Nephron progenitor cell (in vitro differentiated cells): ENCODE results near the gene NFATC2.
A peak's percentile ranks its signal among the peaks of the same experiment; 100 is the strongest.

ENCODE experiments used
- DNase-seq: peaks from one replicate; pipeline ENCODE4 v3.0.0; 2021
- H3K27ac Mint-ChIP-seq: 2 replicates; pipeline ENCODE4 v1.8.0; 2021; ENCODE audit warnings: mild to moderate bottlenecking, moderate library complexity, mixed read lengths
- H3K27me3 Mint-ChIP-seq: 2 replicates; pipeline ENCODE4 v1.8.0; 2021; ENCODE audit warnings: mild to moderate bottlenecking, low read depth, mixed read lengths; ENCODE audit not compliant: poor library complexity
- H3K36me3 Mint-ChIP-seq: 2 replicates; pipeline ENCODE4 v1.8.0; 2021; ENCODE audit warnings: low read depth, mixed read lengths
- H3K4me1 Mint-ChIP-seq: 2 replicates; pipeline ENCODE4 v1.8.0; 2021; ENCODE audit warnings: mixed read lengths
- H3K4me3 Mint-ChIP-seq: 2 replicates; pipeline ENCODE4 v1.8.0; 2021; ENCODE audit warnings: mild to moderate bottlenecking, moderate library complexity, mixed read lengths
- H3K9me3 Mint-ChIP-seq: 2 replicates; pipeline ENCODE4 v1.8.0; 2021; ENCODE audit warnings: mild to moderate bottlenecking, moderate library complexity, mixed read lengths
- CTCF ChIP-seq: fragments of 200-600 bp; sonication (generic); IDR thresholded peaks from 2 replicates; pipeline ENCODE4 v1.5.0; 2021; ENCODE audit warnings: antibody characterized with exemption

Gene NFATC2

DNA sequence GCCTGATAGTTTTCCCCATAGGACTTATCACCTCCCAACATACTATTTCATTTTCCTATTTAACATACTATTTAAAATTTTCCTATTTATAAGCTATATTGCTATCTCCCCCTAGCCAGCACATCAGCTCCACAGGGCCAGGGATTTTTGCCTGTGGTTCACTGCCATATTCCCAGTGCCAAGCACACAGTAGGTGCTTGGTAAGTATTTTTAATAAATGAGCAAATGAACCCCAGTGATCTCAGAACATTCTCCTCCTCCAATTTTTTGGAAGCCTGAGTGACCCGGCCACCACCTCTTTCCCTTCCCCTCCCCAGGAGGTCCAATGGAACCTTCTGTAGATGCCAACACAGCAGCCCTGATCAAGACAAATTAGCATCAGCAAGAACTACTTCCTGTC is 33.3 kb downstream of the NFATC2 start:
- peaks cover 35% of the 10 kb centered on the region for H3K4me1 Mint-ChIP-seq
- peaks cover 13% of the 10 kb centered on the region for H3K27me3 Mint-ChIP-seq
- no peak for TF ChIP-seq CTCF
- no peaks in the 10 kb centered on the region for H3K9me3 Mint-ChIP-seq
- H3K4me3 Mint-ChIP-seq = no peak overlapping the region
- no peak for DNase-seq
- no peaks in the 10 kb centered on the region for H3K36me3 Mint-ChIP-seq
- no peak overlapping the region for H3K27ac Mint-ChIP-seq

DNA sequence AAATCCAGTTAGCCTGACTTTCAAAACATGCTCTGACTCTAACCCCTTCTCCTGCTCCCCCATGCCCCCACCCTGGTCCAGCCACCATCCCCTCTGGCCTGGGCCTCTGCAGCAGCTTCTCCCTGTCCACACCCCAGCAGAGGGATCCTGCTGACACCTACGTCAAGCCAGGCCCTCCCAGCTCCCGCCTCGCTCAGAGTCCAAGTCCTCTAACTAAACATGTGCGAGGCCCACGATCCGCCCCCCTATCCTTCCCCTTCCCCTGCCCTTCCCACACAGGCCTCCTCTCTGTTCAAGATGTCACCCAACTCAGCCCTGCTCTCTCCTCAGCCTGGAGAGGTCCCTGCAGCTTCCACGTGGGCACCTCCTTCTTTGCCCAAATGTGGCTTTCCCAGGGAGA is 33.7 kb downstream of the NFATC2 start:
- H3K36me3 Mint-ChIP-seq = no peaks in the 10 kb centered on the region
- DNase-seq = no peak
- peaks cover 35% of the 10 kb centered on the region for H3K4me1 Mint-ChIP-seq

DNA sequence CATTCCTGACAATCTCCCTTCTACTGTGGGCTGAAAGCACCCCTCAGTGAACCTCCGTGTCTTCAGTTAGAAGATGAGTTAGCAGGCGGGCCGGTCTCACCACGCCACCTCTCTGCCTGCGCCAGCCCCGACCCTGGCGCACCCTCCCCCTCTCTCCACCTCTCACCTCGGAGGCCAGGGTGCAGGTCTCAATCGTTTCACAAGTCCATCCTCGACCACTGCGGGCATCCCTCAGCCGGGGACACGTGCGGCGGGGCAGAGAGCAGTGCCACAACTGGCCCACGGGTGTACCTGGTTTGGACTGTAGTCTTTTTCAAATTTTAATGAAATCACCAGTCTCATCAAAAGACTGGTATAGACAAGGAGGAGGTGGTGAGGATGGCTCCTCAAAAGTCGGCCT is 34.4 kb downstream of the NFATC2 start:
- Mint-ChIP-seq H3K9me3 (no peaks in the 10 kb centered on the region), H3K4me1 (peaks cover 35% of the 10 kb centered on the region), H3K36me3 (no peaks in the 10 kb centered on the region), H3K27ac (no peak overlapping the region), H3K4me3 (no peak overlapping the region), H3K27me3 (peaks cover 11% of the 10 kb centered on the region)
- no peak for DNase-seq
- no peak for TF ChIP-seq CTCF

More for the DNA sequence above, 33.7 kb downstream of the NFATC2 start:
- H3K4me3 Mint-ChIP-seq = no peak overlapping the region
- H3K9me3 Mint-ChIP-seq = no peaks in the 10 kb centered on the region
- H3K27ac Mint-ChIP-seq = no peak overlapping the region
- peaks cover 12% of the 10 kb centered on the region for H3K27me3 Mint-ChIP-seq
- no peak for TF ChIP-seq CTCF

DNA sequence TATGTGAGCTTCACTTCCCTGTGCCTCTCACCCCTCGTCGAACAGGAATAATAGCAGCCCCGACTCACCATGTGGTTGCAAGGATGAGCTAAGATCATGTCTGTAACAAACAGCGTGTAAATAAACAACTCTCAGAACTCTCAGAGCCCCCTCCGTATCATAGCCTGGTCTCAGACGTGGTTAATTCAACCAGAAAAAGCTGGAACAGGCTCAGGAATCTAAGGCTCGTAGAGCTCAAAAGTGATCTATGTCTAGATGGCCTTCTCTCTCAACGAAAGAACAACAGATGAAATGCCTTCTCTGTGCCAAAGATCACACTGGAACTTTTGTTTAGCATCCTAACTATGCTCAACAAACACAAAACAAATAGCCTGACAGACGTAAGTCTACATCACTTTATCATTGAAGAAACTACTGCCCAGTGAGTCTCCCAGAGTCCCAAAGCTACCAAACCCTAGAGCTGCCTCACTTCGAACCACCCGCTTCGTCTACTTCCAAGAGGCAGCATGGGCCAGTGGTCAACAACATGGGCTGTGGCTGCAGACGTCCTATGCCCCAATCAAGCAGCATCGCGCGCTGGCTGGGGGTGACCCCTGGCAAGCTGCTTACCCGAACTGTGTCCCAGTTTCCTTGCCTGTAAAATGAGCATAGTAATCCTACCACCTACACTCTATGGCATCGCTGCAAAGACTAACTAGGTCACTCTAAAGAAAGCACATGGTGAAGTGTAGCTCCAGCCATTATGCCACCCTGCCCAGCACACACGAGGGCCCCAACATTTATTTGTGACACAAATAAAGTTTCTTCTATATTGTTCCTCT is 35.1 kb downstream of the NFATC2 start:
- peak overlapping the region; percentile 12 for H3K27ac Mint-ChIP-seq
- TF ChIP-seq CTCF = no peak
- no peak for DNase-seq
- no peaks in the 10 kb centered on the region for H3K36me3 Mint-ChIP-seq
- peaks cover 35% of the 10 kb centered on the region for H3K4me1 Mint-ChIP-seq
- peaks cover 8% of the 10 kb centered on the region for H3K27me3 Mint-ChIP-seq
- no peak overlapping the region for H3K4me3 Mint-ChIP-seq
- H3K9me3 Mint-ChIP-seq = no peaks in the 10 kb centered on the region

DNA sequence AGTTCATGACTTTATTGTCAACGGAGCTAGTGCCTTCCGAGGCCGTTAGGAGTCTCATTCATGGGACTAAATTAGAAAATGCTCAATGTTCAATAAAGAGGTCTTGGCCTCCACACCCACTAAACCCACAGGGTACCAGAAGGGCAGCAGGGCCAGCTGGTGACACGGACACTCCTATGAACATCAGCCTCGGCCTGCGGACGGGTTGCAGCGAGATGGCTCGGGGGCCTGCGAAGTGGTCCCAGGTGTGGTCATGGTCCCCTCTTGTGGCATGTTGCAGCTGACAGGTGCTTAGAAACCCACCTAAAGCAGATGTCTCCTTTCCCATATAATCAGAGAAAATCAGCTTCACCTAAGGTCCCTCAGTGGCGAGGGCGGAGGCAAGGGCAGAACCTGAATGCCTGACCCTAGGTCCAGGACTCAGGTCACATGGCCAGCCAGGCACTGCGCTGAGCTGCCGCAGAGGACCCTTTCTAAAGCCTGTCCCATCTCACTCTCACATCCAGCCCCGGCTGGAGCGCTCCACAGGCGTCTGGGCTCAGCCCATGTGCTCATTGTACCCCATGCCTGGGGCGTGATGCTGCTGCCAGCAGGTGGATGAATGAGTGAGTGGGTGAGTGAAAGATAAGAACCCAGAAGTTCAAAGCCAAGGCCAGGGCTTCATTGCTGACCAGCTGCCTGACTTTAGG is 35.8 kb downstream of the NFATC2 start:
- Mint-ChIP-seq H3K4me3 (no peak overlapping the region), H3K27me3 (peaks cover 8% of the 10 kb centered on the region), H3K4me1 (peaks cover 35% of the 10 kb centered on the region), H3K27ac (no peak overlapping the region), H3K36me3 (no peaks in the 10 kb centered on the region), H3K9me3 (no peaks in the 10 kb centered on the region)
- TF ChIP-seq CTCF = no peak
- DNase-seq = no peak

DNA sequence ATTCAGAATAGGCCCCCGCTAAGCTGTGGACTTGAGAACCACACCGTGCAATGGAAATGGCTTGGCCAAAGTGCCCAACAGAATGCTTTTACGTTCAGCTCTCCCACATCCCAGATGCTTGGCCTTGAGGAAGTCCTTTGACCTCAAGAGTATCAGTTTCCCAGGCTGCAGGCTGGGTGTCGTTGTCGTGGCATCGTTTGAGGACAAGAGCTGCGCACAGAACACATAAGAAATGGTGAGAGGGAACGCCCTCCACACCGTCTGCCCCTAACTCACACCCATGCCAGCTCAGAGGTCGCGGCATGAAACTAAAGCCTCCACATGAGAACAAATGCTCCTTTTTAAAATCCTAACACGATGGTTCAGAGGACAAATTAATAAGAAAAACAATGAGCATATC is 37.0 kb downstream of the NFATC2 start:
- H3K27ac Mint-ChIP-seq = no peak overlapping the region
- H3K4me3 Mint-ChIP-seq = no peak overlapping the region
- peaks cover 13% of the 10 kb centered on the region for H3K27me3 Mint-ChIP-seq
- no peaks in the 10 kb centered on the region for H3K36me3 Mint-ChIP-seq
- TF ChIP-seq CTCF = no peak
- peaks cover 35% of the 10 kb centered on the region for H3K4me1 Mint-ChIP-seq
- no peak for DNase-seq
- no peaks in the 10 kb centered on the region for H3K9me3 Mint-ChIP-seq
